Smooth muscle cell of the pulmonary artery (primary cell): ENCODE results near the gene AK6. TPM values are rescaled to one million over a fixed set of nuclear protein-coding genes. Genes with fewer than 3 reads are reported as not detected.

ENCODE experiments used
- total RNA-seq: library from RNA; depleted of rRNA; stranded (reverse); fragments of >200 nt; gene quantifications from 2 replicates; pipeline ENCODE4 v1.2.3, GENCODE V29; 2014

Gene AK6
- total RNA-seq, result 44.5 and 46.7 TPM in 2 replicates

GRCh38 chr5:69369340-69370121, at the start of gene AK6, which contains the start of the genes RAD17 and TAF9:
Gene AK6, minus strand, starts transcription at chr5:69369520. Its CDS starts 30 bp downstream, at chr5:69369490.
Gene RAD17, plus strand, starts transcription at chr5:69369818. Its CDS starts 2,391 bp downstream, at chr5:69372209.
Gene TAF9, minus strand, starts transcription at chr5:69369520. Its CDS starts 3,783 bp downstream, at chr5:69365737.

GRCh38 chr5:69414885-69415583, 45.7 kb upstream of the AK6 start, which contains the start of gene MARVELD2:
Gene MARVELD2, plus strand, starts transcription at chr5:69415116. Its CDS starts 4,270 bp downstream, at chr5:69419386.

Other genes with a start within 250 kb of the AK6 start
- gene CCNB1, start 202.4 kb downstream of the AK6 start, total RNA-seq, result 16.3 and 46.4 TPM in 2 replicates
- 3.2 and 8.1 TPM in 2 replicates for gene CENPH, start 179.9 kb downstream of the AK6 start, total RNA-seq
- 39.5 and 55.9 TPM in 2 replicates for gene CDK7, start 134.6 kb downstream of the AK6 start, total RNA-seq
- gene CCDC125, start 36.7 kb downstream of the AK6 start, total RNA-seq, result 5.2 and 5.3 TPM in 2 replicates
- gene TAF9, start within 50 bp of the AK6 start, total RNA-seq, result 54.2 and 64.8 TPM in 2 replicates
- 17.3 and 20.8 TPM in 2 replicates for gene RAD17, start 298 bp upstream of the AK6 start, total RNA-seq
- 1.6 and 1.7 TPM in 2 replicates for gene MARVELD2, start 45.6 kb upstream of the AK6 start, total RNA-seq
- gene OCLN, start 123.3 kb upstream of the AK6 start, total RNA-seq, result 0.26 and 1.1 TPM in 2 replicates
- 25.1 and 28.0 TPM in 2 replicates for gene GTF2H2C, start 190.7 kb upstream of the AK6 start, total RNA-seq